Subcutaneous adipose tissue (tissue), 4 donors: ENCODE data around the gene PPM1L. TPM values are rescaled to one million over a fixed set of nuclear protein-coding genes. Genes with fewer than 3 reads are reported as not detected.

Source experiments
- total RNA-seq, 4 donors: library from RNA; depleted of rRNA; stranded (reverse); fragments of >200 nt; gene quantifications; one replicate each; pipeline ENCODE4 v1.1.0, GENCODE V29; 2016
- TF ChIP-seq, protein P1 (sequence below): fragments of 450-650 bp; IDR thresholded peaks from one replicate; pipeline ENCODE4 v1.5.1; 2016; ENCODE audit warnings: low read depth, mild to moderate bottlenecking, control low read depth, antibody characterized with exemption, moderate library complexity

PPM1L gene
- total RNA-seq, 4 donors from 2014 or later, result 41.1 to 101 (median 52.8) TPM

DNA sequence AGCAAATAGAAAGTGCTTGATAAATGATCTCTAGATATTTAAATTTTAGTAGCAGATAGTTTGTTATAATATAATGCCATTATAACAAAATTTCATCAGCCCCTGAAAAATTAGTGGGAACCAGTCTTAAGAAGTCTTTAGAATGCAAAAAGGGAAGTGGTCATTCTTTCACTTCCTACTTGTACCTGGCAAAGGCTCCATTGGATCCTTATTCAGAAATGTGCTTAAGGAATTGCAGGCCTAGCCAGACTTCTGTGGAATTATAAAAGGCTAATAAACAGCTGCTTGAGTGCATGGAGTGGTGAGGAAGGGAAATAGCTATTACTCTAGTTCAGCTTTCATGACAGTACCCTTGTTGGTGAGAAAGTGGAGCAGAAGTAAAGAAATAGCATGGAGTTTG lies 24.2 kb downstream of the PPM1L start:
- TF ChIP-seq, protein P1, sequence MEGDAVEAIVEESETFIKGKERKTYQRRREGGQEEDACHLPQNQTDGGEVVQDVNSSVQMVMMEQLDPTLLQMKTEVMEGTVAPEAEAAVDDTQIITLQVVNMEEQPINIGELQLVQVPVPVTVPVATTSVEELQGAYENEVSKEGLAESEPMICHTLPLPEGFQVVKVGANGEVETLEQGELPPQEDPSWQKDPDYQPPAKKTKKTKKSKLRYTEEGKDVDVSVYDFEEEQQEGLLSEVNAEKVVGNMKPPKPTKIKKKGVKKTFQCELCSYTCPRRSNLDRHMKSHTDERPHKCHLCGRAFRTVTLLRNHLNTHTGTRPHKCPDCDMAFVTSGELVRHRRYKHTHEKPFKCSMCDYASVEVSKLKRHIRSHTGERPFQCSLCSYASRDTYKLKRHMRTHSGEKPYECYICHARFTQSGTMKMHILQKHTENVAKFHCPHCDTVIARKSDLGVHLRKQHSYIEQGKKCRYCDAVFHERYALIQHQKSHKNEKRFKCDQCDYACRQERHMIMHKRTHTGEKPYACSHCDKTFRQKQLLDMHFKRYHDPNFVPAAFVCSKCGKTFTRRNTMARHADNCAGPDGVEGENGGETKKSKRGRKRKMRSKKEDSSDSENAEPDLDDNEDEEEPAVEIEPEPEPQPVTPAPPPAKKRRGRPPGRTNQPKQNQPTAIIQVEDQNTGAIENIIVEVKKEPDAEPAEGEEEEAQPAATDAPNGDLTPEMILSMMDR, result no peak

DNA sequence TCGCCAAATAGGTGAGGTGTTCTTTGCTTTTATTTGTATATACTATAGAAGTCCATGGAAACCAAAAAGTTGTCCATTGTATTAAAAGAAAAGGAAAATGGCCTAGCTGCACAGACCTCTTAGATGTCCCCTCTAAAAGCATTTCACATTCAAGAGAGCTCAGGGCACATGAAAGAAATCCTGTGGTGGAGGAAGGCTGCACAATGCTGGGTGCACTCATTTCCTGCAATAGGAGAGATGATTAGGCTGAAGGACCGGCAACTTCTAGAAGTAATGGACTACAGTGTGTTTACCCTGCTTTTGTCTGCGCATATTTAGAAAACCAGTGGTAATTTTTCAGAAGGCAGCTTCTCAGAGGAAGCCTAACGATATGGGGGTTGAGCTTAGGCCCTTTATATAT lies 25.4 kb downstream of the PPM1L start:
- TF ChIP-seq, protein P1, result no peak

DNA sequence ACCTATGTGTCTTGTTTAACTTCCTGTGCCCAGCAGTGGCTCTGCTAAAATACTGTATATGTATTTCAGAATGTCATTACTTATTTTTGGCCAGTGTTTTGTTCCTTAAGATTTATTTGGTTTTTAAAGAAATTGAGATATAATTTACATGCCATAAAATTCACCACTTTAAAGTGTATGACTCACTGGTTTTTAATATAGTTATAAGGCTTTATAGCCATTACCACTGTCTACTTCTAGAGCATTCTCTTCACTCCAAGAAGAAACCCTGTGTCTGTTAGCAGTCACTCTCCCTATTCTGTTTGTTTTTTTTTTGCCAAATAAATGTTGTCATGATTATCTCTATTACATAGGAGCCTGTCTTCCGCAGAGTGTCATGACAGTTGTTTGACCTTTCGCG lies 25.8 kb downstream of the PPM1L start:
- TF ChIP-seq, protein P1, result no peak

DNA sequence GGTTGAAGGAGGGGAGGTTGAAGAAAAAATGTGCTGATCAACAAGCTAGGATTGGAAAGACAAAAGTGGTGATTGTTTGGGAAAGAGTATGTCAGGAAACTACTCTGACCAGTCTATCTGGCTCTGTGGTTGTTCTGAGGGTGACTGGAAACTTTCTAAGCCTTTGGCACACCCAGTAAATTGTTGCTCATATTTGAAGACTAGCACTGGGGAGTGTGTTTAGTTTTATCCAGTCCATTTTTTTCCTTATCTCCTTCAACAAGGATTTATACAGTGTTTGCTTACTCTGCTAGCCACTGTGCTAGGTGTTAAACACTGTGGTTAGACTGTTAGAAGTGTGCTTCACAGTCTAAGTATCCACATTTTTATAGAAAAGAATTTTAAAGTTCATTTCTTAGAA lies 28.8 kb downstream of the PPM1L start:
- TF ChIP-seq, protein P1, result no peak

DNA sequence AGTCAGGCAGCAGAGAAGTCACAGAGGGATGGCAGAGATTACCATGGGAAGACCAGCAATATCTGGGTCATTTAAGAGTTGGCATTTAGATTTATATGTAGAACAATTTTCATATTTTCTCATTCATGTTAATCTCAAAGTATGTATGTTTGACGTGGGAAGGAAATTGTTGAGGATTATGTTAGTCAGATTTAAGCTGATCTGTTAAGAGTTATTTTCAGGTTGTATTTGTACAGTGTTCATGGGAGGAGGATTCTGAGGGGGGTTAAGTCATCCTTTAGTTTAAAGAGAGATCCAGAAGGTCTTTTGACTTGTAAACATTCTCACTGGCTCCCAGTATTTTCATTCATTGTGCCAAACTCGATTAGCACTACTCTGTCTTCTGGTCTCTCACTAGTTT lies 34.7 kb downstream of the PPM1L start:
- TF ChIP-seq, protein P1, result no peak

DNA sequence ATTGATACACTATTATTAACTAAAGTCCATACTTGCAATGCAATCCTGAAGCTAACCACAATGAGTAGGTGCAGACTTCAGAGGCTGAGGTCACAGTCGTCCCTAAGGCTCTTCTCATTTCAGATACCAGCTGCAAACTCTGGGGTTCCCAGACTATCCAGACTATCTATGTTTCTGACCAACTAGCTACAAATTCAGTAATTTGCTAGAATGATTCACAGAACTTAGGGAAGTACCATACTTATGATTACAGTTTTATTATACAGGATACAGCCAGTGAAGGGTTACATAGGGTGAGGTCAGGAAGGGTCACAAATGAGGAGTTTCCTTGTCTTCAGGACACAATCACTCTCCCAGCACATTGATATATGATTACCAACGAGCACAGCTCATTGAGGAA lies 36.5 kb downstream of the PPM1L start:
- TF ChIP-seq, protein P1, result no peak

DNA sequence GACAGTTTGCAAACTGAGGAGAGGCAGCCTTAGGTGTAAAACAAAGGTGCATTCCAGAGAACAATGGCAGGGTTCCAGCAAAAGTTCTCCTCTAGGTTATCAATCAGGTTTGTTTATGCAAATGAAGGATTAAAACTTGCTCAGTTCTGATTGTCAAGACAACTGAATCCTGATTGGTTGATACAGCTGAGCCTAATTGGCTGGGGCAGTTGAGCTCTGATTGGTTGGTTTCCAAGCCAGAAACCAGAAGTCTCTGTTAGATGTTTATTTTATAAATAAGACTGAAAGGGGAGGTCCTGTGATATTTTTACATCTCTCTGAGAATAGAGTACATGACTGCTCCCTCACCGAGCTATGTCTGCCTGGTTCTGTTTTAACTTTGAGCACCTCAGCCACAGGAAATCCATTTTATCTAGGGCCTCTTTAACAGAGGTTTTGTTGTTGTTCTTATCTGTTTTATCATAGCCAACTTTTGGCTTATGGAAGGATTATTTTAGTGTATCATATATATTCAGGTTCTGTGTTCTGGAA lies 37.8 kb downstream of the PPM1L start:
- TF ChIP-seq, protein P1, result no peak
